HG02943 (cell line): ENCODE measurements around the gene PAGE2B.
"Not testable (repeated sequence)": the region's sequence is repeated elsewhere in the genome, so short reads cannot be mapped to it uniquely, and the experiment has no call there.

ENCODE experiments used
- ATAC-seq: cut with Tn5 transposase; IDR thresholded peaks from one replicate; pipeline ENCODE4 v1.9.1; 2021; ENCODE audit warnings: mild to moderate bottlenecking, low read depth, moderate library complexity; ENCODE audit not compliant: unreplicated experiment

The PAGE2B gene

DNA sequence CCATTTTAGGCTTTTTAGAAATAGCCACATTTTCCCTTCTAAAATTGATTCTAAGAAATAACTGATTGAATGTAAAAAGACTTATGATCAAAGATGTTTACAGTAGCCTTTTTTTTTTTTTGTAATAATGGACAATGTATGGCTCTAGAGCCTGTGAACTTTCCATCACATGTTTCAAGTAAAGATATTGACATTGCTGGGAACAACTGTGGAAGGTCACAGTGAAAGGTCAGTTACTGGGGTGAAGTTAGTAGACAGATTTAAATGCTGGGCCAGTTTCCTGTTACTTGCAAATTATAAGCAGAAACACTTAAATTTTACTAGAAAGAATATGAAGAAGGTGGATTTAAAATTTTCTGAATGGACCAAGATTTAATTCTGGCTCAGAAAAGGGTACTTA is 32.4 kb downstream of the PAGE2B start:
- ATAC-seq: no peak

DNA sequence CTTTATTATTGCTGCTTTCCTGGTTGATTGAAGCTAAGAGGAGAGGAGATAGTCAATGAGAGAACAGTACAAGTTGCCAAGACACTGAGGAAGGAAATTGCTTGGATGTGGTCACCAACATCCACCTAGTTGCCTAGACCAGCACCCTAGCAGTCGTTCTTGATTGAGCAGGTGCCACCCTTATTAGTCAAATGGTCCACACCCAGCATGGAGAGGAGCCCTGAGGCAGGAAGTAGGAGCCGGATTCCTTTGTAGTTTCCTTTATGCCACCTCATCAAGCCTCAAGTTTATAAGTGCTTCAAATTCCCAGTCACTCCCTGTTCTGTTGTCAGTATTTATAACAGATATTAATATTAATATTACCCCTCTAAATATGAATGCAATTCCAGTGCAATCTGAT is 33.1 kb downstream of the PAGE2B start:
- no peak for ATAC-seq

DNA sequence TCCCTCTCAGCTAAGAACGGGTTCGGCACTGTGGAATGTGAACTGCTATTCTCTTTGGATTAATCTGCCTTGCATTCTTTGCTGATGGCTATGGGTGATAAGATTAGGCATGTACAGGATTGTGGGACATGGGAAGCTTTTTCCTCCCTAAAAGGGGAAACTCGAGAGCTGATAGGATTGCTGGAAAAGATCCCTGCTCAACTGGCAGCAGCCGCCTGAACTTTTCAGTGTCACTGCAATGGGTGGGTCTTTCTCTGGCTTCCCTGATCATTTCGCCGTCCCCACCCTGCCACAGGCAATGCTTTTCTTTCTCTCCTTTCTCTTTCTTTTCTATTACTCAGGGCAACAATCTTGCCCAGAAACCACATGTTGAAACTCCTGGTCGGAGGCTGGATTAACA is 34.5 kb downstream of the PAGE2B start:
- no peak for ATAC-seq

DNA sequence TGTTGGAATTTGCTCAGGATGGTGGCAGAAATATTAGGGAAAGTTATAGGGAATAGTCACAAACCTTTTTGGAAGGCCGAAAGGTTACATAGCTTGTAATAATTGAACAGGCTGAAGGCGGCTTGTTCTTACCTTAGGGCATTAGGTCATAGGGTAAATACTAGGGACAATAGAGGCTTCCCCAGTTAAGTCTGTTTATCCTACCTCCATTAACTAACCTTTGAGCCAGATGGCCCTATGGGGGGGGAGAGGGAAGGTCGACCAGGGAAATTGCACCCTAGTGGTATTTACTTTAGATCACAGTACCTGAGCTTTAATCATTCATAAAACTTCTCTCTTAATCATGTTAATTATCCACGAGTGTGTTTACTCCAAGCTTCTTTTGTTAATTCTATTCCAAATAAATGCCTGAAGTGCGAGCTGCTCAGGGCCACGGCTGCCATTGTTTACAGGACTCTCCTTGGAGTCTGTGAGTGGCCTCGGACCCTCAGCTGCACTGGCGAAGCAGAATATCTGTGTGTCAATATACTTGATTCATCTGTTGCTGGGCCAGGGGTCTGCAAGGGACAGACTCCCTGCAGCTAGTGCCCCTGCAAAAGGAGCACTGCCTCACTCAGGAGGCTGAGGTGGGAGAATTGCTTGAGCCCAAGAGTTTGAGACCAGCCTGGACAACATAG is 36.9 kb downstream of the PAGE2B start:
- no peak for ATAC-seq

DNA sequence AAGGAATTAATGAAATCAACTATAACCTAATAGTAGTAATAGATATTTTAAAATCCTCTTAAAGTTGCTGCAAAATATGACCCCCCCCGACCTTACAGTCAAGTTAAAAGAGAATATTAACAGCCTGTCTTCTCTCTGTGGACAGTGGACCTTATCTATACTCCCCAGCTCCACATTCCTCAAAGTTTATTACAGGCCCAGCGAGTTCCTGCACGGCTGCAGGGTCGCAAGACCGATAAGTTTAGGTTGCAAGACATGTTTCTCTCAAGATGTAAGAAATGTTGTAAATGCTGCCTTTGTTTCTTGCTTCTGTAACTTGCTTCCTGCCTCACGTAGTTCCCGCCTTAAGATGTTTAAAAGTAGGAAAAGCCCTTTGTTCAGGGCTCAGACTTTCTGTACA is 41.8 kb downstream of the PAGE2B start:
- not testable (repeated sequence) for ATAC-seq

DNA sequence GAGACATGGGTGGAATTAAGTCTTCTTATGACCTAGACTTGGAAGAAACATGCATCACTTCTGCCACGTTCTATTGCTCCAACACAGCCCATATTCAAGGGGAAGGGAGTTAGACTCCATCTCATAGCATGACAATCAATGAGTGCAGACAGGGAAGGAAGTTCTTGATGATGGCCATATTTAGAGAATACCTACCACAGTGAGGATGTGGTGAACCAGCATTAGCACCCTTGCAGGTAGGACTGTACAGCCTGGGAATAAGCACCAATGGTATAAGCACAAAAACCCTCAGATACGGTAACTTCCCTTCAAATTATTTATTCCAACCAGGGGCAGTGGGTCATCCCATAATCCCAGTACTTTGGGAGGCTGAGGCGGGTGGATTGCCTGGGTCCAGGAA is 43.7 kb downstream of the PAGE2B start:
- ATAC-seq: no peak

DNA sequence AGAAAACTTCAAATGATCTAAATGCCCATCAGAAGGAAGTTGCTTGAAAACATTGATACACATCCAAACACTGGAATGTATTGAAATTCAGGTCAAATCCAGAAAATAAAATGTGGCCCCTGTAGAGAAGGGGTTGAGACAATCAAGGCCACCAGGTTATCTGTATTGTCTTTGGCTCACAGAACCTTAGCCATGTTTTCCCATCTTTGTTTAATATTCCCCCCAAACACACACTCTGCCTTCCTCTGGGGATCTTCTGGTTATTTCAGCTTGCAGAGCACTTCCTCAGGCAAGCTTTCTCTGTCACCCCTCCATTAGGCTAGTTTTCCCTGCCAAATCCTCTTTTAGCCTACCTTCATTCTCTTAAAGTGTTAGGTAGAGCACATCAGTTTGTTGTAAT is 44.4 kb downstream of the PAGE2B start:
- ATAC-seq: no peak

DNA sequence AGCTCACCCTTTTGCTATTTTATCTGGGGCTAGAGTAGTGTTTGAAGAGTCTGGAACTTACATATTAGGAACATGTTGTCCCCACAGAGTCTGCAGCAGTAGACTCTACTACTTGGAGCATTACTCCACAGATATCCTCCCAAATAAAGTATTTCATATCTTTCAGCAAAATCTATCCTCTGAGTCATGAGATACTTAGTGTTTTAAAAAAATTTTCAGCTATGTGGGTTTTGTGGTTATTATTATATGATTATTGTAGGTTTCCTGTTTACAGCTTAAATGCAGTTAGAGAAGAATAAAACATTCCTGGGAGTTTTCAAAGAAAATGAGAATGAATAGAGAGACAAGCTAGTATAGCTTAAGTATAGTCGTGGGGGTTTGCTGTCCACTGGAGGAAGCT is 44.9 kb downstream of the PAGE2B start:
- ATAC-seq: no peak

DNA sequence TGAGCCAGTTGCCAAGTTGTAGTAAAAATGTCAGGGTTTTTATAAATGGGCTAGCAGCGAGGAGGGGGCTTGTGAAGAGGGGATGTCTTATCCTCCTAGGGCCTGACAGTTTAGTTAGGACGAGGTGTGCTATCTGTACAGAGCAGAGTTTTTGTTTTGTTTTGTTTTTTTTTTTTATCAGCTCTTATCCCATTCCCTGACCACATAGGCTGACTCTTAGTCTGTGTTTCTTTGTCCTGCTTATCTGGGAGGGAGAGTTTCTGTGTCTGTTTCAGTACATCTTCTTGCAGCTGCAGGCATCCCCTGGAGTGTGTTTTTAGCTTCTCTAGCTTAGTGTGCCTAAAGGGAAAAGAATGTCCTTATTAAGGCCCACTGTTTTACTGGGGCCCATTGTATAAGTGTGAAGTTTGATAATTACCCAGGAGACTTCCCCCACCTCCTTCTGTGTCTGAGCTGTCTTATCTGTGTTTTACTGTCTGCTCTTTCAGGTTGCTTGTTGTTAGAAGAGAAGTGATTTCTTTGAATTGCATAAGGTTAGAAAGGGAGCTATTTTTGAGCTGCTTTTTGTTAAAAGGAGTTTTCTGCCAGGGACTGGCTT is 46.0 kb downstream of the PAGE2B start:
- no peak for ATAC-seq

DNA sequence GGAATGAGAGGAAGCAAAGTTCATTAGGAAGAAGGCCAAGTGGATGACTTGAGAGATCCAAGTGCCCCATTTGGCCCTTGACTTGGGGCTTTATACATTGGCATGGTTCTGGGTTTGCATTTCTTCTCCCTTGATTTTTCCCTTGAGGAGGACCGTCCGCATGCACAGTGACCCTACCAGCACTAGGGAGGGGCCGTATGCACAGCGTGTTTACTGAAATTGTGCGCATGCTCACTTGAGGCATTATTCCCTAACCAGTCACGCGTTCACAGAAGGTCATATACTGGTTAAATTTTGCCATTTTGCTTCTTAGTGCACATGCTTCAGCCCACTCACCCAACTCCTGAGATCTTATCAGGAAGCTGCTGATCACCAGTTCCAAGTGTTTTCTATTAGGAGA is 49.1 kb downstream of the PAGE2B start:
- ATAC-seq: no peak

DNA sequence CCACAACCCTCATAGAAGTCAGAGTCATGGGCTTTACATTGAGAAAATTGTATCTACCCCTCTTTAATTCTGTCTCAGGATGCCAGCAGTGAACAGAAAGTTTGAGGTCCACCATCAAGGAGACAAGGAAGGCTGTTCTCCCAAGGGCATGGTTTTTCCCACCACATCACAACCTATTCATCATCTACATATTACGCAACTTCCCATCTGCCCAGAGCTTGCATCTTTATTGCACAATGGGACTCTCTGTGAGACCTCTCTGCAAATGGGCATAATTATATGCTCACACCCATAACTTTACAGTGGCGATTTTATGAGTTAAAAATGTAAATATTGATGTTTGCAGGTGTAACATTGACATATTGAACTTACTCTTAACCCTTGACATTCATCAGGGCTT is 52.9 kb downstream of the PAGE2B start:
- ATAC-seq: no peak
